NCI-H1092 (cell line): ENCODE measurements around the gene CCDC77.
"Not testable (repeated sequence)": the region's sequence is repeated elsewhere in the genome, so short reads cannot be mapped to it uniquely, and the experiment has no call there.

ENCODE experiments used
- DNase-seq: peaks from one replicate; lab custom pipeline; 2025; lab: John Stamatoyannopoulos, UW

CCDC77 gene

GRCh38 chr12:401235-402028 lies at the start of gene CCDC77:
Gene CCDC77, plus strand, starts transcription at chr12:401644. Its CDS starts 7,740 bp downstream, at chr12:409384.
- no peak for DNase-seq

DNA sequence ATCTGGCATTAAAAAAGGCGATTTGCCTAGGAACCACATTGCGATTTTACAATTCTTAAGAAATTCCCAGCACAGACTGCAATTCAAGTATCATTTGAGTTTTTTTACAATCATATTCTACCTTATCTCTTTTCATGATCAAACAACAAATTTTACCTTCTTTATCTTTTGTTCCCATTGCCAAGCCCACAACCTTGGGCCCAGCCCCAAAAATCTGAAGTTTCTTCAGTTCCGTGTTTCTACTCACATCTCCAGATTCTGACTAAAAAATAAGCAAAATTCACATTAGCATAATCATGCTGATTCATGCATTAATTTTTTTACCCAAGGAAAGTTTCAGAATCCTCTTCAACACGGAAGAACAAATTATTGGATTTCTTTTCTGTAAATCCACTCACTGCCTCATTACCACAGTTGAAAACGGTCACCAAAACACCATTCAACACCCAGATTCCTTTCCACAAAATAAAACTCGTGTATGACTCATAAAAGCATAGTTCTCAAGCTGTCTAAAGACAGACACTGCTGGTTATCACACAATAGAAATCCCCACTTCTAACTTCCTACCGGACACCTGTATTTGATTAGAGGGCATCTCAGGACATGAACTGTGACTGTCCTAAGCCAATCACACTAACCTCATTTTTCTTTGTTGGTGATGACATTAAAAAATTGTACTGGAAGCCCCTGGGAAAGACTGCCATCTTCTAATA lies 45.0 kb upstream of the CCDC77 start:
- DNase-seq: no peak

- no peak for DNase-seq
Observed at GRCh38 chr12:359091-359490, 42.4 kb upstream of the CCDC77 start.

DNA sequence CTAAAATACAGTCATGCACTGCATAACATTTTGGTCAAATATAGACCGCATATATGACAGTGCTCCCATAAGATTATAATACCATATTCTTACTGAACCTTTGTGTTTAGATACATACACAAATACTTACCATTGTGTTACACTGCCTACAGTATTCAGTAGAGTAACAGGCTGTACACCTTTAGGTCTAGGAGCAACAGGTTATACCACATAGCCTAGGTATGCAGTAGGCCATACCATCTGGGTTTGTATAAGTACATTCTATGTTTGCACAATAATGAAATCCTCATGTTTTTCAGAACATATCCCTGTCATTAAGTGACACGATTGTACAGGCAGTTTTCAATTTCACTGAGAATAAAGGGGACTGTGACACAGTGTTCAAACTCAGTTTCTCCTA lies 34.6 kb upstream of the CCDC77 start:
- DNase-seq: no peak

DNA sequence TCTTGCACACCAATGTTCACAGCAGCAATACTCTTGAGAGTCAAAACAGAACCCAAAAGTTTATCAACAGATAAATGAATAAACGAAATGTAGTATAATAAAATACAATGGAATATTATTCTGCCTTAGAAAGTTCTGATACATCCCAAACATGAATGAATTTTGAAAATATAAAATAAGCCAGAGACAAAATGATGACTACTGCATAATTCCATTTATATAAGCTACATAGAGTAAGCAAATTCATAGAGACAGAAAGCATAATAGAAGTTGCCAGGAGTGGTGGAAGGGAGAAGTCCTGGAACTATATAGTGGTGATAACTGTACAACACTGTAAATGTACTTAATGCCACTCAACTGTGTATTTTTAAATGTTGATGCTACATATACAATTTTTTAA lies 33.5 kb upstream of the CCDC77 start:
- no peak for DNase-seq

DNA sequence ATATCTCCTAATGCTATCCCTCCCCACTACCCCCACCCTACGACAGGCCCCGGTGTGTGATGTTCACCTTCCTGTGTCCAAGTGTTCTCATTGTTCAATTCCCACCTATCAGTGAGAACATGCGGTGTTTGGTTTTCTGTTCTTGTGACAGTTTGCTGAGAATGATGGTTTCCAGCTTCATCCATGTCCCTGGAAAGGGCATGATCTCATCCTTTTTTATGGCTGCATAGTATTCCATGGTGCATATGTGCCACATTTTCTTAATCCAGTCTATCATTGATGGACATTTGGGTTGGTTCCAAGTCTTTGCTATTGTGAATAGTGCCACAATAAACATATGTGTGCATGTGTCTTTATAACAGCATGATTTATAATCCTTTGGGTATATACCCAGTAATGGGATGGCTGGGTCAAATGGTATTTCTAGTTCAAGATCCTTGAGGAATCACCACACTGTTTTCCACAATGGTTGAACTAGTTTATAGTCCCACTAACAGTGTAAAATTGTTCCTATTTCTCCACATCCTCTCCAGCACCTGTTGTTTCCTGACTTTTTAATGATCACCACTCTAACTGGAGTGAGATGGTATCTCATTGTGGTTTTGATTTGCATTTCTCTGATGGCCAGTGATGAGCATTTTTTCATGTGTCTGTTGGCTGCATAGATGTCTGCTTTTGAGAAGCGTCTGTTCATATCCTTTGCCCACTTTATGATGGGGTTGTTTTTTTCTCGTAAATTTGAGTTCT lies 30.5 kb upstream of the CCDC77 start:
- not testable (repeated sequence) for DNase-seq

DNA sequence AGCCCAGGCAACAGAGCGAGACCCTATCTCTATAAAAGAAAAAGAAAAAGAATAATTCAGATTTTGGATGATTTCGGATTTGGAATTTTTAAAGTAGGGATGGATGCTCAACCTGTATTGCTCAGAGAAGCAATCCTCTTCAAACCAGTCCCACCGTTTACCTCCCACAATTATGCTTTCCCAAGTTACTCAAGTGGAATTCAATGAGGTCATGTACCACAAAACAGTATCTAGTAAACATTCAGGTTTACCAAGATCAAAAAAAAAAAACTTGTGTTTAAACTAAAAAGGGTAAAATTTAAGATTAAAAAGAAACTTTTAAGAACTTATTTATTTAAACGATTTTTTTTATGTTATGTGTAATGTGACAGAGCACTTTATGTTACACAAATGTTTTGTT lies 14.8 kb upstream of the CCDC77 start:
- no peak for DNase-seq

DNA sequence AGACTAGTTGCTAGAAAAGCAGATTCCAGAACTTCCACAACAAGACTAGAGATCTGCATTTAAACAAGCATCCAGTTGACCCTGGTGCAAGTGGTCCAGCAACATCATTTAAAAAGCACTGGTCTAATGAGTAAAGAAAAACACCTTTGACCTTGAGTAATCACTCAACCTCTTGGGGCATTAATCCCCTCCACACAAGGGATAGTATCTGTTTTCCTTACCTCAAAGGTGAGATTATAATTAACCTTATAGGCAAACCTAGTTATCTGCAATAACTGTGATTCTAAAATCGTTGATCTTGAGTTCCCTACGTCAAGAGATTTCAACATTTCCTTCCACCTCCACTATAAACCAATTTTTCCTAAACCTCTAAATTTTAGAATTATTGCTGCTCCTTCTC lies 13.4 kb upstream of the CCDC77 start:
- no peak for DNase-seq

GRCh38 chr12:388541-389141 lies 12.8 kb upstream of the CCDC77 start:
- no peak for DNase-seq

DNA sequence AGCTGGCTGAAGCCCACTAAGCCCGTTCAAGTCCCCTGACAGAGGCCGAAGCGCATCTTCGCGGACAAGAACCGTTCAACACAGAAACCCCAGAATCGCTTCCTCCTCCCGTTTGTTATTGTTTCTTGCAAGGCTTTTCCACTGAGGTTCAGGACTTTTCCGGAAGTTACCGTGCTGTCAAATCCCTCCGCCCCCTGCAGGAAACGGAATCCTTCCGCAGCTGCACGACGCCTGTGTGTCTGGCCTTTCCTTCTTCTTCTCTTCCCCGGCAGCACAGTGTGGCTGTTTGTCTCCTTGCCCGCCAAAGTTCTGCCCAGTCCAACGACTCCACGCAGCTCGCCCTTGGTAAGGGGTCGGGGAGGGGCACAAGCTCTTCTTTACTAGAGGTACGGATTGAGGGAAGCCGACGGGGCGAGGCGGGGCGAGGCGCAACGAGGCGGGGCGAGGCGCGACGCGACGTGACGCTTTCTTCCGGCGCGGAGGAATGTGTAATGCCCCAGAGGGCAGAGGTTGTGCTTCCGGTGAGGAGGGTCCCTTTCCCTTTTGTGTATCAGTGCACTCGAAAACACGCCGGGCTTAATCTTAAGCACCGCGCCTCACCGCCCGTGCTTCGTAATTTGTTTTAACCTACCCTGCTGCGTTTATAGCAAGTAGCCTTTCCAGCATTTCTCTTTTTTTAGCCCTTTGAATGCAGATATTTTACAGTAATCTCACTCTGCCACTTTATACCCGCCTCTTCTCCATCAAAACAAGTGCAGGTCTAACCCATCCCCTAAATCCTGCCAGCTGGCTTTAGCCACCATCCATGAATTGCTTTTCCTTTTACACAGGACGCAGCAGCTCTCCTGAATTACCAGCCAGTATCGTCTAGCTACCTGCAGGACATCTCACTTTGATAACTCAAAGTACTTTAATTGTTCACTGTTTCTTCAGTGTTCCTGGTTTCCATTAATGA lies 12.0 kb upstream of the CCDC77 start, which contains the start of gene KDM5A:
Gene KDM5A, minus strand, starts transcription at position 179 of the 955 bp plus-strand sequence. CDS start 229 bp downstream, outside the sequence.
- DNase-seq: no peak

DNA sequence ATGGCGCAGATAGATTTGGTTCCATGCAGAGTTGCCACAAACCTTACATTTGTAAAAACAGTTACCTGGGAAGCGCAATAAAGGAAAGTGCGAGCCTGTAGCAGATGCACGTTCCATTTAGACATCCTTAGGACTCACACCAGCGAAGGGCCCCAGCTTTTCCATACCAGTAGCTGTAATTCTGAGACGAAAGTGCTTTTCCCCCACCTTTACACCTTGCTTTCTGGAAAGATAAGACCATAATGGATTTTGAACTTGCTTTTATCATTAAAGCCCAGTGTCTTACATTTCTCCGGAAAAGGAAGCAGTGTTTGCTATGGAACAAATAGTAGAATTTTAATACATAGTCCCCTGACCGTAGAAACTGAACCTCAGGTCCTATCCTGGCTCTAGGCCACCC lies 616 bp upstream of the CCDC77 start:
- no peak for DNase-seq

GRCh38 chr12:402029-402389 lies 565 bp downstream of the CCDC77 start:
- no peak for DNase-seq

GRCh38 chr12:414859-415258 lies 13.4 kb downstream of the CCDC77 start:
- DNase-seq: no peak

DNA sequence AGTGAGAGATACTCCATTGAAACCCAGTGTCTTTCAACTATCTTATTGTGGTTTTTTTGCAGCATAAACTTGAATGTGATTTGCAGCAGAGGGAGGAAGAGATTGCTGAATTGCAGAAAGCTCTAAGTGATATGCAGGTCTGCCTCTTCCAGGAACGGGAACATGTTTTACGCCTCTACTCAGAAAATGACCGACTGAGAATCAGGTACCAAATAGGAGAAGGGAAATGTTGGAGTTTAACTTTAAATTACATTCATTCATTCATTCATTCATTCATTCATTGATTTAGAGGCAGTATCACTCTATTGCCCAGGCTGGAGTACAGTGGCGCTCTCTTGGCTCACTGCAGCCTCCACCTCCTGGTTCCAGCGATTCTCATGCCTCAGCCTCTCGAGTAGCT lies 17.0 kb downstream of the CCDC77 start:
- DNase-seq: no peak

DNA sequence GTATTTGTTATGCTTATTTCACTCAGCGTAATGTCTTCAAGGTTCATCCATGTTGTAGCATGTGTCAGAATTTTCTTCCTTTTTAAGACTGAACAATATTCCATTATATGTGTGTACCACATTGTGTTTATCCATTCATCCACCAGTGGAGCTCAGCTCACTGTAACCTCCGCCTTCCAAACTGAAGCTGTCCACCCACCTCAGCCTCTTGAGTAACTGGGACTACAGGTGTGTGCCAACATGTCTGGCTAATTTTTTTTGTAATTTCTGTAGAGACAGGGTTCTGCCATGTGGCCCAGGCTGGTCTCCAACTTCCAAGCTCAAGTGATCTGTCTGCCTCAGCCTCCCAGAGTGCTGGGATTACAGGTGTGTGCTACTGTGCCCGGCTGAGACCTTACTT lies 21.1 kb downstream of the CCDC77 start:
- DNase-seq: no peak

GRCh38 chr12:435737-436136 lies 34.3 kb downstream of the CCDC77 start:
- not testable (repeated sequence) for DNase-seq

- peak; percentile 30 for DNase-seq
Observed at GRCh38 chr12:442235-442884, 40.9 kb downstream of the CCDC77 start.

GRCh38 chr12:447141-447540 lies 45.7 kb downstream of the CCDC77 start:
- DNase-seq: no peak

GRCh38 chr12:449203-449602 lies 47.8 kb downstream of the CCDC77 start:
- no peak for DNase-seq

GRCh38 chr12:450438-450837 lies 49.0 kb downstream of the CCDC77 start:
- DNase-seq: no peak
